CD14-positive monocyte (primary cell): Measurements from ENCODE around the gene PLD1. TPM values are rescaled to one million over a fixed set of nuclear protein-coding genes. Genes with fewer than 3 reads are reported as not detected.

ENCODE experiments used
- DNase-seq, 3 donors: peaks; one replicate each; pipeline ENCODE4 v3.0.0-alpha.2; 2011 to 2022
- H2AFZ ChIP-seq: 2 replicates; pipeline ENCODE4 v1.6.0; 2012; ENCODE audit warnings: mild to moderate bottlenecking, low read depth, low read length, inconsistent platforms; ENCODE audit not compliant: insufficient read depth, poor library complexity, severe bottlenecking
- H3K27ac ChIP-seq, 2 donors: 1 replicate in 1 of 2; 2 replicates in 1 of 2; pipeline ENCODE4 v1.5.1; 2012 to 2013; ENCODE audit warnings: low read length in 2 of 2, control low read depth in 1 of 2, inconsistent platforms in 1 of 2, low read depth in 1 of 2, mild to moderate bottlenecking in 1 of 2
- H3K27me3 ChIP-seq, 2 donors: one replicate each; pipeline versions ENCODE4 v1.6.0 to v1.6.1; 2011 to 2013; ENCODE audit warnings: low read length in 2 of 2; ENCODE audit not compliant: control insufficient read depth in 2 of 2, insufficient read depth in 2 of 2
- H3K36me3 ChIP-seq, 2 donors: replicated peaks in 1 of 2; 1 replicate in 1 of 2; 2 replicates in 1 of 2; pipeline versions ENCODE4 v1.5.1 to v1.6.1; 2012 to 2013; ENCODE audit warnings: low read length in 2 of 2, control low read depth in 1 of 2, inconsistent platforms in 1 of 2, mild to moderate bottlenecking in 1 of 2; ENCODE audit not compliant: insufficient read depth in 2 of 2, control insufficient read depth in 1 of 2
- H3K4me1 ChIP-seq, 2 donors: 1 replicate in 1 of 2; 2 replicates in 1 of 2; pipeline versions ENCODE4 v1.5.1 to v1.6.1; 2012 to 2013; ENCODE audit warnings: low read length in 2 of 2, control low read depth in 1 of 2, inconsistent platforms in 1 of 2, mild to moderate bottlenecking in 1 of 2, moderate library complexity in 1 of 2; ENCODE audit not compliant: insufficient read depth in 2 of 2, control insufficient read depth in 1 of 2
- H3K4me2 ChIP-seq: replicated peaks from 2 replicates; pipeline ENCODE3; 2012; ENCODE audit warnings: low read length, moderate library complexity, mild to moderate bottlenecking; ENCODE audit not compliant: poor library complexity, severe bottlenecking; ENCODE audit errors: extremely low read depth
- H3K4me3 ChIP-seq, 3 experiments: fragments of 200-600 bp in 1 of 3; sonication (generic) in 1 of 3; replicated peaks in 1 of 3; 1 replicate in 2 of 3; 2 replicates in 1 of 3; pipeline ENCODE4 v1.5.1; 2011 to 2013; ENCODE audit warnings: low read length in 3 of 3, mild to moderate bottlenecking in 3 of 3, control low read depth in 2 of 3, low read depth in 2 of 3, inconsistent platforms in 1 of 3, moderate library complexity in 1 of 3
- H3K79me2 ChIP-seq: 2 replicates; pipeline ENCODE4 v1.6.0; 2012; ENCODE audit warnings: mild to moderate bottlenecking, control low read depth, inconsistent platforms, low read length, moderate library complexity; ENCODE audit not compliant: insufficient read depth
- H3K9ac ChIP-seq: 2 replicates; pipeline ENCODE4 v1.6.0; 2017; ENCODE audit warnings: low read length, mild to moderate bottlenecking; ENCODE audit not compliant: insufficient read depth, poor library complexity, severe bottlenecking
- H3K9me3 ChIP-seq, 2 donors: replicated peaks in 1 of 2; 1 replicate in 1 of 2; 2 replicates in 1 of 2; pipeline versions ENCODE4 v1.5.1 to v1.6.1; 2012 to 2013; ENCODE audit warnings: low read length in 2 of 2, control low read depth in 1 of 2; ENCODE audit not compliant: control insufficient read depth in 1 of 2, insufficient read depth in 1 of 2
- H4K20me1 ChIP-seq: 2 replicates; pipeline ENCODE4 v1.6.0; 2012; ENCODE audit warnings: mild to moderate bottlenecking, low read length, control low read depth, moderate library complexity; ENCODE audit not compliant: insufficient read depth
- H3K27ac Mint-ChIP-seq, 7 donors: one replicate each; pipeline ENCODE4 v1.8.0; 2020; ENCODE audit warnings: mild to moderate bottlenecking in 7 of 7, mixed read lengths in 7 of 7, moderate library complexity in 6 of 7, inconsistent platforms in 2 of 7
- H3K27me3 Mint-ChIP-seq, 3 donors: one replicate each; pipeline ENCODE4 v1.8.0; 2021 to 2022; ENCODE audit warnings: low read depth in 3 of 3, mild to moderate bottlenecking in 3 of 3, mixed read lengths in 3 of 3, moderate library complexity in 3 of 3, inconsistent platforms in 1 of 3
- H3K36me3 Mint-ChIP-seq, 2 donors: one replicate each; pipeline ENCODE4 v1.8.0; 2020; ENCODE audit warnings: mixed read lengths in 2 of 2, inconsistent platforms in 1 of 2, mild to moderate bottlenecking in 1 of 2
- H3K4me1 Mint-ChIP-seq: one replicate; pipeline ENCODE4 v1.8.0; 2020; ENCODE audit warnings: mild to moderate bottlenecking, mixed read lengths
- H3K4me3 Mint-ChIP-seq, 2 donors: one replicate each; pipeline ENCODE4 v1.8.0; 2020; ENCODE audit warnings: mild to moderate bottlenecking in 2 of 2, mixed read lengths in 2 of 2, moderate library complexity in 1 of 2
- H3K9me3 Mint-ChIP-seq, 7 donors: one replicate each; pipeline ENCODE4 v1.8.0; 2020 to 2022; ENCODE audit warnings: mixed read lengths in 7 of 7, mild to moderate bottlenecking in 6 of 7, moderate library complexity in 6 of 7, inconsistent platforms in 2 of 7
- CTCF ChIP-seq: fragments of 200-600 bp; IDR thresholded peaks from one replicate; pipeline ENCODE4 v1.8.0; 2022; ENCODE audit warnings: antibody characterized with exemption, mild to moderate bottlenecking
- WGBS: methylation state at CpG from one replicate; pipeline ENCODE4 v1.1.5; 2013; ENCODE audit warnings: missing lambda C conversion rate; ENCODE audit not compliant: insufficient coverage; 5-methylcytosine and 5-hydroxymethylcytosine counted together
- intact Hi-C, 2 donors: fragments of 100-400 bp; cut with micrococcal nuclease; formaldehyde crosslinking; loops; one replicate each; pipeline versions ENCODE4 v1.15.0 to v1.15.1; 2023
- polyA plus RNA-seq, 3 donors: library from polyadenylated mRNA; depleted of rRNA in 1 of 3; unstranded in 2 of 3; stranded (reverse) in 1 of 3; fragments of 300-500 nt in 2 of 3; fragments of >200 nt in 1 of 3; fragmentation: Illumina TruSeq in 2 of 3; gene quantifications; 1 replicate in 2 of 3; 2 replicates in 1 of 3; pipeline ENCODE4 v1.2.3, GENCODE V29; 2012 to 2021

Gene PLD1
- polyA plus RNA-seq, 3 donors, result 5.1 to 7.9 (median 5.8) TPM

- Mint-ChIP-seq H3K27ac (peak overlapping the region in 1 of 7 donors; percentile 64), H3K27me3 (no peaks in the 10 kb centered on the region), H3K36me3 (no peaks in the 10 kb centered on the region), H3K9me3 (no peaks in the 10 kb centered on the region), H3K4me1 (peaks cover 37% of the 10 kb centered on the region), H3K4me3 (no peak overlapping the region)
- H3K4me2 ChIP-seq, result no peak overlapping the region
- H3K4me1 ChIP-seq, result peaks cover 25 to 26% of the 10 kb centered on the region in 2 donors
- no peak overlapping the region for H2AFZ ChIP-seq
- no peaks in the 10 kb centered on the region for H3K27me3 ChIP-seq
- H3K27ac ChIP-seq, result no peak overlapping the region
- H3K9me3 ChIP-seq, result no peaks in the 10 kb centered on the region
- no peaks in the 10 kb centered on the region for H4K20me1 ChIP-seq
- intact Hi-C loops, result no loop called here
- H3K79me2 ChIP-seq, result no peaks in the 10 kb centered on the region
- TF ChIP-seq CTCF, result no peak
- 50% methylated on average over 2 of the region's 4 CpGs for WGBS
- H3K9ac ChIP-seq, result no peak overlapping the region
- H3K4me3 ChIP-seq, result no peak overlapping the region
- H3K36me3 ChIP-seq, result no peaks in the 10 kb centered on the region
- no peak for DNase-seq
Measured at GRCh38 chr3:171822431-171823106, 12.3 kb upstream of the PLD1 start.

- H3K9me3 Mint-ChIP-seq, result no peaks in the 10 kb centered on the region
- Histone ChIP-seq H3K27ac (no peak overlapping the region), H3K36me3 (no peaks in the 10 kb centered on the region), H3K9ac (no peak overlapping the region), H3K4me3 (no peak overlapping the region), H3K9me3 (no peaks in the 10 kb centered on the region), H3K79me2 (no peaks in the 10 kb centered on the region), H3K27me3 (no peaks in the 10 kb centered on the region), H3K4me1 (peaks cover 22% of the 10 kb centered on the region in 2 donors), H4K20me1 (no peaks in the 10 kb centered on the region), H2AFZ (no peak overlapping the region), H3K4me2 (no peak overlapping the region)
- WGBS, result 33% methylated on average over 1 of the region's 2 CpGs
- H3K36me3 Mint-ChIP-seq, result no peaks in the 10 kb centered on the region
- no peak for TF ChIP-seq CTCF
- DNase-seq, result no peak
- intact Hi-C loops, result no loop called here
- no peak overlapping the region for H3K4me3 Mint-ChIP-seq
- no peaks in the 10 kb centered on the region for H3K27me3 Mint-ChIP-seq
- peaks cover 32% of the 10 kb centered on the region for H3K4me1 Mint-ChIP-seq
- H3K27ac Mint-ChIP-seq, result no peak overlapping the region
Measured at GRCh38 chr3:171821778-171822358, 11.6 kb upstream of the PLD1 start.
